Measurements from ENCODE around the gene CEBPA. TPM values are rescaled to one million over a fixed set of nuclear protein-coding genes. Genes with fewer than 3 reads are reported as not detected.

CEBPA gene
- total and polyA plus RNA-seq, 4 donors: 32.9 to 112 (median 82.7) TPM

DNA sequence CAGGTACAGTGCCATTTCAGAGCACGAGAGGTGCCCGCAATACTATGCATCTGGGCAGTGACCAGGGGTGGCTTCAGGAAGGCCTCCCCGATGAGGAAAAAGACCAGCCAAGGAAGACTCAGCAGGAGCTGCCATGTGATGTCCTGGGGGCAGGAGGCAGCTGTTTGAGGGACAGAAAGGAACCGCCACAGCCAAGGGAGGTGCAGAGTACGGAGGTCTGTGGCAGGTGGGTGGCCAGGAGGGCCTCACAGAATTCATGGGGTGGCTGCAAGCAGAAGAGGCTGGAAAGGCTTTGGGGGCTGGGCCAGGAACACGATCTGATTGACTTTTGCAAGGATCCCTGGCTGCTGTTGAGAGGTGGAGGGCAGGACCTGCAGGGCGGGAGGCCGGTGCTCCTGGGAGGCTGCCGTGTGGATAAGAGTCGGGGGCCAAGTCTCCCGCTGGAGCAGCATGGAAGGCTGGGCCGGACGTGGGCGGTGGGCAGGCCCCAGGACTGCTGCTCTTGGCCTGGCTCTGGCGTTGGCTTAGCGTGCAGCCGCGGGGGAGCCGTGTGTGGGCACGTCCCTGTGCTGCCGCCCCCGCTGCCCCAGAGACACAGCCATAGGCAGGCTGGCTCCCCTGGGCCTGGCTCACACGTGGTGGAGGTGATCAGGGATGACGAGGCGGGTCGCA, 29.1 kb downstream of the CEBPA start:
- TF ChIP-seq SP1 (IDR thresholded peaks at IDR 0.05) (no peak), EGR1 (IDR thresholded peaks at IDR 0.05; ENCODE audit: low read depth in 2 of 2) (peak in 1 of 2 donors; percentile 17), YY1 (IDR thresholded peaks at IDR 0.05) (no peak), JUND (IDR thresholded peaks at IDR 0.05) (no peak), FOXA2 (IDR thresholded peaks at IDR 0.05) (no peak)
- TF ChIP-seq, protein P1, sequence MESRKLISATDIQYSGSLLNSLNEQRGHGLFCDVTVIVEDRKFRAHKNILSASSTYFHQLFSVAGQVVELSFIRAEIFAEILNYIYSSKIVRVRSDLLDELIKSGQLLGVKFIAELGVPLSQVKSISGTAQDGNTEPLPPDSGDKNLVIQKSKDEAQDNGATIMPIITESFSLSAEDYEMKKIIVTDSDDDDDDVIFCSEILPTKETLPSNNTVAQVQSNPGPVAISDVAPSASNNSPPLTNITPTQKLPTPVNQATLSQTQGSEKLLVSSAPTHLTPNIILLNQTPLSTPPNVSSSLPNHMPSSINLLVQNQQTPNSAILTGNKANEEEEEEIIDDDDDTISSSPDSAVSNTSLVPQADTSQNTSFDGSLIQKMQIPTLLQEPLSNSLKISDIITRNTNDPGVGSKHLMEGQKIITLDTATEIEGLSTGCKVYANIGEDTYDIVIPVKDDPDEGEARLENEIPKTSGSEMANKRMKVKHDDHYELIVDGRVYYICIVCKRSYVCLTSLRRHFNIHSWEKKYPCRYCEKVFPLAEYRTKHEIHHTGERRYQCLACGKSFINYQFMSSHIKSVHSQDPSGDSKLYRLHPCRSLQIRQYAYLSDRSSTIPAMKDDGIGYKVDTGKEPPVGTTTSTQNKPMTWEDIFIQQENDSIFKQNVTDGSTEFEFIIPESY (IDR thresholded peaks at IDR 0.05): no peak
- TF ChIP-seq, protein P2, sequence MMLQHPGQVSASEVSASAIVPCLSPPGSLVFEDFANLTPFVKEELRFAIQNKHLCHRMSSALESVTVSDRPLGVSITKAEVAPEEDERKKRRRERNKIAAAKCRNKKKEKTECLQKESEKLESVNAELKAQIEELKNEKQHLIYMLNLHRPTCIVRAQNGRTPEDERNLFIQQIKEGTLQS (IDR thresholded peaks at IDR 0.05): no peak
- peaks cover 26 to 52% (median 44%) of the 10 kb centered on the region in 4 donors for H3K4me1 ChIP-seq (ENCODE audit: control insufficient read depth in 4 of 4, insufficient read depth in 4 of 4, low read length in 3 of 4)
- H3K4me3 ChIP-seq (ENCODE audit: low read depth in 1 of 3, low read length in 3 of 3): no peak overlapping the region
- no peaks in the 10 kb centered on the region for H3K36me3 ChIP-seq (ENCODE audit: control insufficient read depth in 4 of 4, insufficient read depth in 3 of 4, low read depth in 1 of 4, low read length in 3 of 4)
- peak overlapping the region in 1 of 2 donors; percentile 88 for H3K27ac ChIP-seq (ENCODE audit: low read depth in 1 of 2, low read length in 2 of 2)
- no peak overlapping the region for H3K9ac ChIP-seq (ENCODE audit: low read depth in 1 of 2, low read length in 2 of 2)
- 79% methylated on average over 26 of the region's 26 CpGs for WGBS
- DNase-seq (ENCODE audit: low spot score): no peak
- no peaks in the 10 kb centered on the region for H3K27me3 ChIP-seq (ENCODE audit: control insufficient read depth in 4 of 4, insufficient read depth in 4 of 4, low read length in 3 of 4)
- H3K9me3 ChIP-seq (ENCODE audit: control insufficient read depth in 4 of 4, low read length in 3 of 4): no peaks in the 10 kb centered on the region

DNA sequence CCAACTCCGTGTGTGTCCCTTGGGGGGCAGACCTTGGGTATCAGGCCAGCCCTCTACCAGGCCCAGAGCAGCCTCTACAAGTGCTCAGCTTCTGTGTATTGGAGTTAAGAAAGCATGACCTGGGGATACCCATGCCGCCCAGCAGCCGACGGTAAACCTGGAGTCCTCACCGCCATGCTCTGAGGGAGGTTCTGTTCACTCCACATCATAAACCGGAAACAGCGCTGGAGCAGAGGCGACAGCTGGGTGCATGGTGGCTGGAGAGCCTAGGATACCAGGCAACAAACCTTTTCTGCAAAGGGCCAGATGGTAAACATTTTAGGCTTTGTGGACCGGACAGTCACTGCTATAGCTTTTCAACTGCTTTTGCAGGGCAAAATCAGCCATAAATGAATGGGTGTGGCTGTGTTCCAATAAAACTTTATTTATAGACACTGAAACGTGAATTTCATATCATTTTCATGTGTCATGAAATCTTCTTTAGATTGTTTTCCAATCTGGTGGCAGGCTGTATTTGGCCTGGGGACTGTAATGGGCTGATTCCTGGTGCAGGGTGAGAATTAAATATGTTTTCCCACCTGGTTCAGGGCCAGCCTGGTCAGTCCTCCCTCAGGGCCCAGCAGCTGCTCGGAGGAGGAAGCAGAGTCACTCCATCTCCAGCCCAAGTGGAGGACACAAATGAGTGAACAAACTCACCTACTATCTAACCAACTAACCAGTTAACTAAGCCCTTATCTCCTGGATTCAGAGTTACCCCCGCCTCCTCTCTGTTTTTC, 30.9 kb downstream of the CEBPA start:
- no peaks in the 10 kb centered on the region for H3K9me3 ChIP-seq (ENCODE audit: control insufficient read depth in 4 of 4, low read length in 3 of 4)
- H3K27me3 ChIP-seq (ENCODE audit: control insufficient read depth in 4 of 4, insufficient read depth in 4 of 4, low read length in 3 of 4): no peaks in the 10 kb centered on the region
- WGBS: 92% methylated on average over 12 of the region's 12 CpGs
- no peak overlapping the region for H3K9ac ChIP-seq (ENCODE audit: low read depth in 1 of 2, low read length in 2 of 2)
- TF ChIP-seq NR2F2 (IDR thresholded peaks at IDR 0.05) (no peak), FOXA1 (IDR thresholded peaks at IDR 0.05) (no peak), EGR1 (IDR thresholded peaks at IDR 0.05; ENCODE audit: low read depth in 2 of 2) (no peak), REST (IDR thresholded peaks at IDR 0.05) (no peak), GABPA (IDR thresholded peaks at IDR 0.05 in 1 of 2, conservative IDR thresholded peaks at IDR 0.05 in 1 of 2) (no peak), YY1 (IDR thresholded peaks at IDR 0.05) (no peak), RAD21 (IDR thresholded peaks at IDR 0.05) (no peak), SP1 (IDR thresholded peaks at IDR 0.05) (no peak), HNF4G (IDR thresholded peaks at IDR 0.05) (no peak), RXRA (IDR thresholded peaks at IDR 0.05) (no peak), HNF4A (conservative IDR thresholded peaks at IDR 0.05) (no peak), FOXA2 (IDR thresholded peaks at IDR 0.05) (no peak), JUND (IDR thresholded peaks at IDR 0.05) (no peak), TAF1 (conservative IDR thresholded peaks at IDR 0.05) (no peak)
- TF ChIP-seq, protein P3, sequence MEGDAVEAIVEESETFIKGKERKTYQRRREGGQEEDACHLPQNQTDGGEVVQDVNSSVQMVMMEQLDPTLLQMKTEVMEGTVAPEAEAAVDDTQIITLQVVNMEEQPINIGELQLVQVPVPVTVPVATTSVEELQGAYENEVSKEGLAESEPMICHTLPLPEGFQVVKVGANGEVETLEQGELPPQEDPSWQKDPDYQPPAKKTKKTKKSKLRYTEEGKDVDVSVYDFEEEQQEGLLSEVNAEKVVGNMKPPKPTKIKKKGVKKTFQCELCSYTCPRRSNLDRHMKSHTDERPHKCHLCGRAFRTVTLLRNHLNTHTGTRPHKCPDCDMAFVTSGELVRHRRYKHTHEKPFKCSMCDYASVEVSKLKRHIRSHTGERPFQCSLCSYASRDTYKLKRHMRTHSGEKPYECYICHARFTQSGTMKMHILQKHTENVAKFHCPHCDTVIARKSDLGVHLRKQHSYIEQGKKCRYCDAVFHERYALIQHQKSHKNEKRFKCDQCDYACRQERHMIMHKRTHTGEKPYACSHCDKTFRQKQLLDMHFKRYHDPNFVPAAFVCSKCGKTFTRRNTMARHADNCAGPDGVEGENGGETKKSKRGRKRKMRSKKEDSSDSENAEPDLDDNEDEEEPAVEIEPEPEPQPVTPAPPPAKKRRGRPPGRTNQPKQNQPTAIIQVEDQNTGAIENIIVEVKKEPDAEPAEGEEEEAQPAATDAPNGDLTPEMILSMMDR (IDR thresholded peaks at IDR 0.05; ENCODE audit: low read depth, low read length, missing input control): no peak
- TF ChIP-seq, protein P2 (IDR thresholded peaks at IDR 0.05): no peak
- TF ChIP-seq, protein P1 (IDR thresholded peaks at IDR 0.05): no peak
- TF ChIP-seq, protein P4, sequence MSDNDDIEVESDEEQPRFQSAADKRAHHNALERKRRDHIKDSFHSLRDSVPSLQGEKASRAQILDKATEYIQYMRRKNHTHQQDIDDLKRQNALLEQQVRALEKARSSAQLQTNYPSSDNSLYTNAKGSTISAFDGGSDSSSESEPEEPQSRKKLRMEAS (IDR thresholded peaks at IDR 0.05): no peak
- H3K4me1 ChIP-seq (ENCODE audit: control insufficient read depth in 4 of 4, insufficient read depth in 4 of 4, low read length in 3 of 4): peaks cover 15 to 41% (median 27%) of the 10 kb centered on the region in 4 donors
- no peak for DNase-seq (ENCODE audit: low spot score)
- H3K27ac ChIP-seq (ENCODE audit: low read depth in 1 of 2, low read length in 2 of 2): no peak overlapping the region
- H3K4me3 ChIP-seq (ENCODE audit: low read depth in 1 of 3, low read length in 3 of 3): no peak overlapping the region
- H3K36me3 ChIP-seq (ENCODE audit: control insufficient read depth in 4 of 4, insufficient read depth in 3 of 4, low read depth in 1 of 4, low read length in 3 of 4): no peaks in the 10 kb centered on the region

Measured in liver (tissue), 9 donors.